Measurements from ENCODE around the gene ARHGAP24. TPM values are rescaled to one million over a fixed set of nuclear protein-coding genes. Genes with fewer than 3 reads are reported as not detected.

ARHGAP24 gene
- total and polyA plus RNA-seq, 10 of the 15 experiments (the other 5 are each of a cell fraction or from before 2014, with no cell fraction given), result 0.10 to 4.2 (median 0.52) TPM

DNA sequence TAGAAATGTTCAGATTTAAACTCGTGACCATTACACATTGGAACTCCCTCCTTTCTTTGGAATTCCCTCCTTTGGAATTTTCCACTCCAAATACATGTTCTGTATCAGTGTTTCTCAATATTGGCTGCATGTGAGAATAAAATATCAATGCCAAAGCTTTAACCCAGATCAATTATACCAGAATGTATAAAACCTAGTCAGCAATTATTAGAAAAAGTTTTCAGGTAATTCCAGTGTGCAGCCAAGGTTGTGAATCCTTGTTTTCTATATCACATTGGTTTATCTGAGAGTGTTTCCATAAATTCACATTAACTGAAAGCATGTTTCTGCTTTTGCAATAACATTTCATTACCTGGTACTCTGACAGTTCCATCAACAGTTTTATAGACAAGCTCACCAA lies 490.6 kb downstream of the ARHGAP24 start:
- Histone ChIP-seq H3K4me1 (ENCODE audit: control insufficient read depth, insufficient read depth, low read length) (no peaks in the 10 kb centered on the region), H3K4me3 (no peak overlapping the region), H3K9me3 (replicated peaks; ENCODE audit: control insufficient read depth, insufficient read depth, low read length) (no peaks in the 10 kb centered on the region), H3K4me2 (ENCODE audit: control insufficient read depth, insufficient read depth) (no peak overlapping the region), H3K79me2 (ENCODE audit: control insufficient read depth, insufficient read depth, low read length) (no peaks in the 10 kb centered on the region), H3K27ac (ENCODE audit: control insufficient read depth, insufficient read depth) (no peak overlapping the region), H3K36me3 (ENCODE audit: control insufficient read depth in 2 of 2, insufficient read depth in 2 of 2, low read length in 1 of 2) (no peaks in the 10 kb centered on the region), H2AFZ (ENCODE audit: control insufficient read depth, low read depth, low read length) (no peak overlapping the region), H3K9ac (ENCODE audit: control insufficient read depth, insufficient read depth, low read length) (no peak overlapping the region), H3K27me3 (replicated peaks in 1 of 2; ENCODE audit: control insufficient read depth in 2 of 2, insufficient read depth in 2 of 2, low read length in 1 of 2) (no peaks in the 10 kb centered on the region), H4K20me1 (ENCODE audit: control insufficient read depth, insufficient read depth) (no peaks in the 10 kb centered on the region)
- no peak for ATAC-seq
- FAIRE-seq, result no peak
- DNase-seq (ENCODE audit: low read depth, low spot score), result no peak
- ChIA-PET CTCF (interaction anchor here (0.8 to 1.4 kb wide), 2 partner anchors 29 to 594 kb away, joined by 3 read pairs; no protein-coding TSS in a partner anchor), RAD21 (ENCODE audit: unreplicated experiment) (no interaction called here), SMC1A (ENCODE audit: uncharacterized antibody, unreplicated experiment) (interaction anchor here (2.2 kb wide), 1 partner anchor 11 kb away, joined by 6 read pairs; no protein-coding TSS in a partner anchor), POLR2A (no interaction called here)
- in situ Hi-C loops (cut with MboI) (no loop called here), intact Hi-C loops (cut with micrococcal nuclease; ENCODE audit: unreplicated experiment) (loop anchor here (5.0 to 10.0 kb wide), 3 partner anchors 77 to 551 kb away; no protein-coding TSS in a partner anchor)
- TF ChIP-seq GABPA (IDR thresholded peaks at IDR 0.05; ENCODE audit: low read depth) (no peak), KAT2A (conservative IDR thresholded peaks at IDR 0.05; ENCODE audit: control insufficient read depth, low read depth, low read length) (no peak), FOXK2 (IDR thresholded peaks at IDR 0.05) (no peak), SREBF2 (IDR thresholded peaks at IDR 0.05; ENCODE audit: low read length) (no peak), IRF4 (IDR thresholded peaks at IDR 0.05; ENCODE audit: low read depth, low read length) (no peak), BCL11A (IDR thresholded peaks at IDR 0.05; ENCODE audit: low read depth, low read length) (no peak), CEBPB (IDR thresholded peaks at IDR 0.05; ENCODE audit: borderline replicate concordance in 1 of 2, low read depth in 2 of 2, low read length in 2 of 2) (no peak)
- BruUV-seq (replicated peaks), result no TSS peak
- 0% methylated on average over 1 of the region's 1 CpG for WGBS (ENCODE audit: insufficient coverage, insufficient replicate concordance, low lambda C conversion rate, missing lambda C conversion rate)

DNA sequence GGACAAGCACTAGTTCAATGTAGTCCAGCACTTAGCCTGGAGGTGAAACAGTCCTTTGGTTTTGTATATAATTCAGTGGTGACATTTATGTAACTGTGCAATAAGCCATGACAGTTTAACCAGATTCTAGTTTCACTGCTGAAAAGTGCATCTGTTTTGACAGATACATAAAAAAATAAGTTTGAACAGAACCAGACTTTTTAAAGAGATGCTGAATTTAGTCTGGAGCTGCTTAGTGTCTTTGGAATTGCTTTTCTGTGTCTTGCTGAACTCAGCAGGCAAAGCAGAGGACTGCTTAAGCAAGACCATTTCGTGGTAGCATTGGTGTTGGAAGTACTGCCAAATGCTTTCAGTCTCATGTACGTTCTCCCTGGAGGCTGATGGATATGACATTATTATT lies 491.4 kb downstream of the ARHGAP24 start:
- DNase-seq (ENCODE audit: low read depth, low spot score) (no peak), ATAC-seq (0 out of 3 replicates have a peak, but pooled peaks have one; percentile 23), FAIRE-seq (no peak)
- H3K4me2 ChIP-seq (ENCODE audit: control insufficient read depth, insufficient read depth), result no peak overlapping the region
- POLR2A ChIA-PET, result no interaction called here
- H3K4me1 ChIP-seq (ENCODE audit: control insufficient read depth, insufficient read depth, low read length), result no peaks in the 10 kb centered on the region
- 0% methylated on average over 2 of the region's 2 CpGs for WGBS (ENCODE audit: insufficient coverage, insufficient replicate concordance, low lambda C conversion rate, missing lambda C conversion rate)
- intact Hi-C loops (cut with micrococcal nuclease; ENCODE audit: unreplicated experiment), result loop anchor here (5.0 to 10.0 kb wide), 3 partner anchors 76 to 552 kb away; no protein-coding TSS in a partner anchor
- H3K36me3 ChIP-seq (ENCODE audit: control insufficient read depth in 2 of 2, insufficient read depth in 2 of 2, low read length in 1 of 2), result no peaks in the 10 kb centered on the region
- H3K9ac ChIP-seq (ENCODE audit: control insufficient read depth, insufficient read depth, low read length), result no peak overlapping the region
- CTCF ChIA-PET, result interaction anchor here (0.8 to 1.4 kb wide), 2 partner anchors 29 to 595 kb away, joined by 3 read pairs; no protein-coding TSS in a partner anchor
- no peak overlapping the region for H3K4me3 ChIP-seq
- TF ChIP-seq ZNF622 (IDR thresholded peaks at IDR 0.05) (no peak), POLR2AphosphoS5 (IDR thresholded peaks at IDR 0.05; ENCODE audit: low read length) (no peak), LARP7 (IDR thresholded peaks at IDR 0.05) (no peak), GABPA (IDR thresholded peaks at IDR 0.05; ENCODE audit: low read depth) (no peak)
- H3K9me3 ChIP-seq (replicated peaks; ENCODE audit: control insufficient read depth, insufficient read depth, low read length), result no peaks in the 10 kb centered on the region
- H4K20me1 ChIP-seq (ENCODE audit: control insufficient read depth, insufficient read depth), result no peaks in the 10 kb centered on the region
- no peaks in the 10 kb centered on the region for H3K27me3 ChIP-seq (replicated peaks in 1 of 2; ENCODE audit: control insufficient read depth in 2 of 2, insufficient read depth in 2 of 2, low read length in 1 of 2)
- in situ Hi-C loops (cut with MboI), result no loop called here
- SMC1A ChIA-PET (ENCODE audit: uncharacterized antibody, unreplicated experiment), result no interaction called here
- no peak overlapping the region for H3K27ac ChIP-seq (ENCODE audit: control insufficient read depth, insufficient read depth)
- RAD21 ChIA-PET (ENCODE audit: unreplicated experiment), result no interaction called here
- no peaks in the 10 kb centered on the region for H3K79me2 ChIP-seq (ENCODE audit: control insufficient read depth, insufficient read depth, low read length)
- no TSS peak for BruUV-seq (replicated peaks)
- no peak overlapping the region for H2AFZ ChIP-seq (ENCODE audit: control insufficient read depth, low read depth, low read length)
